ENCODE data around the gene BANF2.

Gene BANF2

GRCh38 chr20:17680836-17681725, 18.7 kb upstream of the BANF2 start:
- no peaks in the 10 kb centered on the region for H3K9me3 Mint-ChIP-seq
- peak overlapping the region; percentile 77 for H3K4me3 Mint-ChIP-seq
- H3K27ac Mint-ChIP-seq (ENCODE audit: low read depth): no peak overlapping the region
- ATAC-seq (replicated peaks; ENCODE audit: extremely low read depth, poor library complexity, severe bottlenecking) (no peak), DNase-seq (ENCODE audit: low spot score in 2 of 2) (peak; percentile 59 to 69)
- peaks cover 8% of the 10 kb centered on the region for H3K36me3 Mint-ChIP-seq (ENCODE audit: insufficient read depth)
- peaks cover 20% of the 10 kb centered on the region for H3K4me1 Mint-ChIP-seq
- peaks cover 17% of the 10 kb centered on the region for H3K27me3 Mint-ChIP-seq

GRCh38 chr20:17681726-17682102, 18.1 kb upstream of the BANF2 start:
- peak overlapping the region; percentile 85 for H3K4me3 Mint-ChIP-seq
- H3K36me3 Mint-ChIP-seq (ENCODE audit: insufficient read depth): peaks cover 7% of the 10 kb centered on the region
- peaks cover 17% of the 10 kb centered on the region for H3K4me1 Mint-ChIP-seq
- H3K9me3 Mint-ChIP-seq: no peaks in the 10 kb centered on the region
- peak overlapping the region; percentile 63 for H3K27ac Mint-ChIP-seq (ENCODE audit: low read depth)
- peaks cover 23% of the 10 kb centered on the region for H3K27me3 Mint-ChIP-seq
- no peak for DNase-seq (ENCODE audit: low spot score in 2 of 2)
- peak; percentile 1 for ATAC-seq (replicated peaks; ENCODE audit: extremely low read depth, poor library complexity, severe bottlenecking)

- H3K4me3 Mint-ChIP-seq: peak within 1 kb of the TSS; percentile 85
- H3K36me3 Mint-ChIP-seq (ENCODE audit: insufficient read depth): peaks cover 5% of the 10 kb centered on the region
- ATAC-seq (replicated peaks; ENCODE audit: extremely low read depth, poor library complexity, severe bottlenecking) (peak; percentile 91), DNase-seq (ENCODE audit: low spot score in 2 of 2) (peak; percentile 92 to 96)
- peaks cover 29% of the 10 kb centered on the region for H3K27me3 Mint-ChIP-seq
- H3K4me1 Mint-ChIP-seq: peaks cover 17% of the 10 kb centered on the region
- H3K9me3 Mint-ChIP-seq: no peaks in the 10 kb centered on the region
- H3K27ac Mint-ChIP-seq (ENCODE audit: low read depth): peak within 1 kb of the TSS; percentile 63
Observed at GRCh38 chr20:17682103-17682888, 17.5 kb upstream of the BANF2 start, which contains the start of gene RRBP1. Gene RRBP1 (minus strand): TSS chr20:17682242. CDS start chr20:17660507, 21,735 bp downstream.

DNA sequence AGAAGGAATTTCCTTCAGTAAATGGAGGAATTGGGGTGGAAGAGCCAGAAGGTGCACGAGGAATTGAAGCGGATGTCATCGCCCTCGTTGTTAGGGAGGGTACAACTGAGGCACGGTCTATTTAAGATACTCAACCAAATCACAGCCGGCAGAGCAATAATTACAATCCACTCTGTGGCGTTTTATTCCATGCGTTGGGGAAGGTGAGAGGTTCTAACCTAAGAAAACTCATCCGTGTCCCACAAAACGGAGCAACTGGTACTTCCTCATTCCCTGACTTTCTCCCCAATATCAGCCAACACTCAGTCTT, 16.9 kb upstream of the BANF2 start:
- Mint-ChIP-seq H3K4me3 (peak overlapping the region; percentile 85), H3K4me1 (peaks cover 17% of the 10 kb centered on the region), H3K27ac (ENCODE audit: low read depth) (peak overlapping the region; percentile 63), H3K27me3 (peaks cover 35% of the 10 kb centered on the region), H3K36me3 (ENCODE audit: insufficient read depth) (peaks cover 5% of the 10 kb centered on the region), H3K9me3 (no peaks in the 10 kb centered on the region)
- ATAC-seq (replicated peaks; ENCODE audit: extremely low read depth, poor library complexity, severe bottlenecking): no peak
- DNase-seq (ENCODE audit: low spot score in 2 of 2): no peak

- ATAC-seq (replicated peaks; ENCODE audit: extremely low read depth, poor library complexity, severe bottlenecking) (no peak), DNase-seq (ENCODE audit: low spot score in 2 of 2) (no peak)
- H3K4me1 Mint-ChIP-seq: peaks cover 17% of the 10 kb centered on the region
- H3K9me3 Mint-ChIP-seq: no peaks in the 10 kb centered on the region
- peaks cover 41% of the 10 kb centered on the region for H3K27me3 Mint-ChIP-seq
- H3K36me3 Mint-ChIP-seq (ENCODE audit: insufficient read depth): peaks cover 3% of the 10 kb centered on the region
- H3K4me3 Mint-ChIP-seq: peak overlapping the region; percentile 85
- H3K27ac Mint-ChIP-seq (ENCODE audit: low read depth): peak overlapping the region; percentile 63
Observed at GRCh38 chr20:17683218-17684076, 16.3 kb upstream of the BANF2 start.

- H3K4me1 Mint-ChIP-seq: peaks cover 17% of the 10 kb centered on the region
- no peak overlapping the region for H3K4me3 Mint-ChIP-seq
- no peaks in the 10 kb centered on the region for H3K9me3 Mint-ChIP-seq
- peaks cover 3% of the 10 kb centered on the region for H3K36me3 Mint-ChIP-seq (ENCODE audit: insufficient read depth)
- no peak for ATAC-seq (replicated peaks; ENCODE audit: extremely low read depth, poor library complexity, severe bottlenecking)
- DNase-seq (ENCODE audit: low spot score in 2 of 2): no peak
- H3K27ac Mint-ChIP-seq (ENCODE audit: low read depth): no peak overlapping the region
- peaks cover 41% of the 10 kb centered on the region for H3K27me3 Mint-ChIP-seq
Observed at GRCh38 chr20:17684077-17684888, 15.5 kb upstream of the BANF2 start.

GRCh38 chr20:17685168-17685567, 14.6 kb upstream of the BANF2 start:
- Mint-ChIP-seq H3K27ac (ENCODE audit: low read depth) (no peak overlapping the region), H3K4me3 (no peak overlapping the region), H3K9me3 (no peaks in the 10 kb centered on the region), H3K4me1 (peaks cover 11% of the 10 kb centered on the region), H3K27me3 (peaks cover 42% of the 10 kb centered on the region), H3K36me3 (ENCODE audit: insufficient read depth) (peaks cover 3% of the 10 kb centered on the region)
- ATAC-seq (replicated peaks; ENCODE audit: extremely low read depth, poor library complexity, severe bottlenecking): no peak
- DNase-seq (ENCODE audit: low spot score in 2 of 2): no peak

DNA sequence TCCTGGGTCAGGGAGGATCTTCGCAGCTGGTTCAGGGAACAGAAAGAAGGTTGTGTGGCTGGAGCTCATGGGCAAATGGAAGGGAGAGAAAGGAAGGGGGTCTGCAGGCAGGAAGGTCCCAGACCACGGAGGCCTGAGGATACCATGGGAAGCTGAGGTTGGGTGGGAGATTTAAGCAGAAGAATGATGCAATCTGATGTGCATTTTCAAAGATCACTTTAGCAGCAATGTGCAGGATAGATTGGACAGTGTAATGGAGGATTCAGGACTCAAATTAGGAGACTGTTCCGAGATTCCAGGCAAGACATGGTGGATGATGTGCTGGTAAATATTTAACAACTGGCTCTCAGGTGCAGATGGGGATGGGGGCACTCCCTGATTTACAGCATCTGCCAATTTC, 12.0 kb upstream of the BANF2 start:
- H3K4me1 Mint-ChIP-seq: peaks cover 2% of the 10 kb centered on the region
- H3K27ac Mint-ChIP-seq (ENCODE audit: low read depth): no peak overlapping the region
- H3K4me3 Mint-ChIP-seq: no peak overlapping the region
- H3K9me3 Mint-ChIP-seq: no peaks in the 10 kb centered on the region
- peaks cover 67% of the 10 kb centered on the region for H3K27me3 Mint-ChIP-seq
- no peak for ATAC-seq (replicated peaks; ENCODE audit: extremely low read depth, poor library complexity, severe bottlenecking)
- no peaks in the 10 kb centered on the region for H3K36me3 Mint-ChIP-seq (ENCODE audit: insufficient read depth)
- DNase-seq (ENCODE audit: low spot score in 2 of 2): no peak

DNA sequence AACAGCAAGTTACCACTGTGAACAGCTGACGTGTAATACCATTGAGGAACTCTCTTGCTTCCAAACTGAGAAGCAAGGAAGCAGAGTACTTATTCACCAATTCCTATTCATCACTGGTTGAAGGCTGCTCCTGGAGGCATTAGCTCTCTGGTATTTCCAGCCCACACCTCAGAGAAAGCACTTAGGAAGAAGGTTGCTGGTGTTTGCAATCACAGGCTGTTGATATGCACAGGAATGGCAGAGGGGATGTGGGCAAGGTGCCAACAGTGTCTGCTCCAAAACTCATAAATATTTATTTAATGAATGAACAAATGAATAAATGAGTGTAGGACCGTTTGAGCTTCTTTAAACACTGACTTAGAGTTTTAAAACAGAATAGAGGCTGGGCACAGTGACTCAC, 10.8 kb upstream of the BANF2 start:
- Mint-ChIP-seq H3K4me1 (no peaks in the 10 kb centered on the region), H3K9me3 (no peaks in the 10 kb centered on the region), H3K4me3 (no peak overlapping the region), H3K36me3 (ENCODE audit: insufficient read depth) (no peaks in the 10 kb centered on the region), H3K27me3 (peaks cover 74% of the 10 kb centered on the region), H3K27ac (ENCODE audit: low read depth) (no peak overlapping the region)
- no peak for ATAC-seq (replicated peaks; ENCODE audit: extremely low read depth, poor library complexity, severe bottlenecking)
- no peak for DNase-seq (ENCODE audit: low spot score in 2 of 2)

GRCh38 chr20:17690144-17690543, 9.6 kb upstream of the BANF2 start:
- no peaks in the 10 kb centered on the region for H3K4me1 Mint-ChIP-seq
- ATAC-seq (replicated peaks; ENCODE audit: extremely low read depth, poor library complexity, severe bottlenecking) (no peak), DNase-seq (ENCODE audit: low spot score in 2 of 2) (no peak)
- H3K36me3 Mint-ChIP-seq (ENCODE audit: insufficient read depth): no peaks in the 10 kb centered on the region
- H3K9me3 Mint-ChIP-seq: no peaks in the 10 kb centered on the region
- H3K27me3 Mint-ChIP-seq: peaks cover 71% of the 10 kb centered on the region
- no peak overlapping the region for H3K4me3 Mint-ChIP-seq
- no peak overlapping the region for H3K27ac Mint-ChIP-seq (ENCODE audit: low read depth)

- H3K9me3 Mint-ChIP-seq: no peaks in the 10 kb centered on the region
Observed at GRCh38 chr20:17691758-17692157, 8.0 kb upstream of the BANF2 start.

More at GRCh38 chr20:17691758-17692157, 8.0 kb upstream of the BANF2 start:
- DNase-seq (ENCODE audit: low spot score in 2 of 2) (no peak), ATAC-seq (replicated peaks; ENCODE audit: extremely low read depth, poor library complexity, severe bottlenecking) (no peak)
- Mint-ChIP-seq H3K36me3 (ENCODE audit: insufficient read depth) (no peaks in the 10 kb centered on the region), H3K27me3 (peaks cover 55% of the 10 kb centered on the region), H3K4me3 (no peak overlapping the region), H3K27ac (ENCODE audit: low read depth) (no peak overlapping the region), H3K4me1 (no peaks in the 10 kb centered on the region)
